ENCODE data around the gene TRAK2.

Gene TRAK2

DNA sequence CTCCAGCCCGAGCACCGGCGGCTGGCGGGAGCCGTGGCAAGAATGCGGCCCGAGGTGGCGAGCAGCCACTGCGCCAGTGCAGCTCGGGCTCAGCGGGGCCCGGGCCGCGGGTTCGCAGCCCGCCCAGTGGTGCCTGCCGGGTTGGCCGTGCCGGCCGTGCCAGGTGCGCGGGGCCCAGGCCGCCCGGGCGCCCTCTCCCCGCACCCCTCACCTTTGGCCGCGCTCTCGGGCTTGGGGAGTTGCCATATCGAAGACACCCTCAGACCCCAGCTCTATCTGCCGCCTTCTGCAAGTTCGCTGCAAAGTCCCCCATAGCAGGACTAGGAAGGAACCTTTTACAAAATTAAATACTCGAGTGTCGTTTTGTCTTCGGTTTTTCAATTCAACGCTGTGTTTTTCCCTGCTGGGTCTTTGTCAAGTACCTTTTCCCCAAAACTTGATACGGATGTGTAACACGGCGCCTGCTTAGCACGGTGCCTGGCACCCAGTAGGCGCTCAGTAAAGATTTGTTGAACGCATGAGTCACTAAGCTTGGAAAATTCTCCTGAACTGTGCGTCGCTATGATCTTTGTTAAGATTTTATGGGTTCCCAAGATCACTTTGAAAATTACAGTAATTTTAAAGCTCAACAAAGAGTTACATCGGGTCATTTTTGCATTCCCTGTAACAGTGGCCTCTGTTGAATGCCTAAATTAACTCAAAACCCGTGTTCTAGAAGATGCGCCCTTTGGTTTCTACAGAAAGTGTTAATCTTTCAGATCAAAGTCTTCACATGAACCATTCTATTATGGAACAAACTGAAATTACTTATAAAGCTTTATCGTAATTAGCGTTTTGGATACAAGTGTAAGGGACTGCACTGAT lies 1.0 kb upstream of the TRAK2 start:
- TF ChIP-seq, protein P1, sequence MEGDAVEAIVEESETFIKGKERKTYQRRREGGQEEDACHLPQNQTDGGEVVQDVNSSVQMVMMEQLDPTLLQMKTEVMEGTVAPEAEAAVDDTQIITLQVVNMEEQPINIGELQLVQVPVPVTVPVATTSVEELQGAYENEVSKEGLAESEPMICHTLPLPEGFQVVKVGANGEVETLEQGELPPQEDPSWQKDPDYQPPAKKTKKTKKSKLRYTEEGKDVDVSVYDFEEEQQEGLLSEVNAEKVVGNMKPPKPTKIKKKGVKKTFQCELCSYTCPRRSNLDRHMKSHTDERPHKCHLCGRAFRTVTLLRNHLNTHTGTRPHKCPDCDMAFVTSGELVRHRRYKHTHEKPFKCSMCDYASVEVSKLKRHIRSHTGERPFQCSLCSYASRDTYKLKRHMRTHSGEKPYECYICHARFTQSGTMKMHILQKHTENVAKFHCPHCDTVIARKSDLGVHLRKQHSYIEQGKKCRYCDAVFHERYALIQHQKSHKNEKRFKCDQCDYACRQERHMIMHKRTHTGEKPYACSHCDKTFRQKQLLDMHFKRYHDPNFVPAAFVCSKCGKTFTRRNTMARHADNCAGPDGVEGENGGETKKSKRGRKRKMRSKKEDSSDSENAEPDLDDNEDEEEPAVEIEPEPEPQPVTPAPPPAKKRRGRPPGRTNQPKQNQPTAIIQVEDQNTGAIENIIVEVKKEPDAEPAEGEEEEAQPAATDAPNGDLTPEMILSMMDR (IDR thresholded peaks at IDR 0.05; ENCODE audit: control insufficient read depth, extremely low read depth, insufficient read depth), result no peak
- peak overlapping the region; percentile 91 for H3K4me3 ChIP-seq (ENCODE audit: low read depth, low read length)
- DNase-seq (ENCODE audit: low read depth), result no peak

DNA sequence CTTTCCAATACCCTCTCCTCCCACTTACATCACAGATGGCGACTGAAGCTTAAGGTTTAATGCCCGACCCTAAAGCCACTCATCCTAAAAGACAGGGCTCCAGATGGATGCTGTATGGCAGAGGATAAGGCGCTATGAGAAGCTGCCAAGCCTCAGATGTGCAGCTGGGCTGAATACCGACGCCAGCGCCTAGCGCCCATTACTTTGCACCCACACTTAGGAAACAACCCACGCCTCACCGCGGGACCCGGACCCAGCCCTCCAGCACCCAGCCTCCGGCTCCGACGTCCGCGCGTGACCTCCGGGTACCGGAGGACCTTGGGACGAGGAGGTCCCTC lies 335 bp downstream of the TRAK2 start:
- DNase-seq (ENCODE audit: low read depth), result no peak
- peak overlapping the region; percentile 91 for H3K4me3 ChIP-seq (ENCODE audit: low read depth, low read length)
- TF ChIP-seq, protein P1 (IDR thresholded peaks at IDR 0.05; ENCODE audit: control insufficient read depth, extremely low read depth, insufficient read depth), result no peak

DNA sequence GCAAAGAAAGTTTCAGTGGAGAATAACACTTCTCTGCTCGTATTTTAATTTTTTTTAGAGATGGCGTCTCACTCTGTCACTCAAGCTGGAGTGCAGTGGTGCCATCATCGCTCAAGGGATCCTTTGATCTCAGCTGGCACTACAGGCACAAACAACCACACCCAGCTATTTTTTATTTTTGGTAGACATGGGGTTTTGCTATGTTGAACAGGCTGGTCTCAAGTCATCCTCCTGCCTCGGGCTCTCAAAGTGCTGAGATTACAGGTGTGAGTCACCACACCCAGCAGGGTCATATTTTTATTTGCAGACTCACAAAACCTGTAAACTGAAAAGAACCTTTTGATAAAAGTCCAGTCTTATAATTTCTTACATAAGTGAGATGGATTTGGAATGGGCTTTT lies 2.6 kb downstream of the TRAK2 start:
- no peak overlapping the region for H3K4me3 ChIP-seq (ENCODE audit: low read depth, low read length)
- no peak for DNase-seq (ENCODE audit: low read depth)
- TF ChIP-seq, protein P1 (IDR thresholded peaks at IDR 0.05; ENCODE audit: control insufficient read depth, extremely low read depth, insufficient read depth), result no peak

DNA sequence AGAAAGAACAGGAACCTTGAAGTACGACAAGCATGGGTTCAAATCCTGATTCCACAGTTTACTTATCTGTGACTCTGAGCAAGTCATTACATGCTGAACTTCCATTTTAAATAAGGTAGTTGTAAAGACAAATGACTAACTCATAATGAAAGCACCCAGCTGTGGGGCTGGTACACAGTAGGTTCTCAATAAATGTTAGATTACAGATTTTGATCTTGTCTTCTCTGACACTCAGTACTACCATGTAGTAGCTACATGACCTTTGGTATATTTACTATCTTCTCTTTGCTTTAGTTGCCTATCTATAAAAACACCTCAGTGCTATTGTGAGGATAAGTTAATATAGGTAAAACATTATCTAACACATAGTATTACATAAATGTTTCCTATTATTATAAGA lies 3.2 kb downstream of the TRAK2 start:
- TF ChIP-seq, protein P1 (IDR thresholded peaks at IDR 0.05; ENCODE audit: control insufficient read depth, extremely low read depth, insufficient read depth), result no peak
- no peak overlapping the region for H3K4me3 ChIP-seq (ENCODE audit: low read depth, low read length)
- DNase-seq (ENCODE audit: low read depth), result no peak

DNA sequence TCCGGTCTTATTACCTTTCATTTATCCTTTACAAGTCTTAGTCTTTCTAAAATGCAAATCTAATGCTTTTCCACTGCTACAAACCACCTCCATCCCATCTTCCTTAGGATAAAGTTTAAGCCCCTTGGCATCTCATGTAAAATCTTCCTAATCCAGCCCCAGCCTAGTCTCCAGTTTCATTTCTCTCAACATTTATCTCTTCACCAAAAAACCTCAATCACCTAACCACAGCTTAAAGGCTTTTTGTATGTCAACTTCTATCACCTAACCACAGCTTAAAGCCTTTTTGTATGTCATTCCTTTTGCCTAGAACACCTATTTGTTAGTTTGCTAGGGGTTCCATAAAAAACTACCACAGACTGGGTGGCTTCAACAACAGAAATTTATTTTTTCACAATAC lies 4.2 kb downstream of the TRAK2 start:
- TF ChIP-seq, protein P1 (IDR thresholded peaks at IDR 0.05; ENCODE audit: control insufficient read depth, extremely low read depth, insufficient read depth), result no peak

DNA sequence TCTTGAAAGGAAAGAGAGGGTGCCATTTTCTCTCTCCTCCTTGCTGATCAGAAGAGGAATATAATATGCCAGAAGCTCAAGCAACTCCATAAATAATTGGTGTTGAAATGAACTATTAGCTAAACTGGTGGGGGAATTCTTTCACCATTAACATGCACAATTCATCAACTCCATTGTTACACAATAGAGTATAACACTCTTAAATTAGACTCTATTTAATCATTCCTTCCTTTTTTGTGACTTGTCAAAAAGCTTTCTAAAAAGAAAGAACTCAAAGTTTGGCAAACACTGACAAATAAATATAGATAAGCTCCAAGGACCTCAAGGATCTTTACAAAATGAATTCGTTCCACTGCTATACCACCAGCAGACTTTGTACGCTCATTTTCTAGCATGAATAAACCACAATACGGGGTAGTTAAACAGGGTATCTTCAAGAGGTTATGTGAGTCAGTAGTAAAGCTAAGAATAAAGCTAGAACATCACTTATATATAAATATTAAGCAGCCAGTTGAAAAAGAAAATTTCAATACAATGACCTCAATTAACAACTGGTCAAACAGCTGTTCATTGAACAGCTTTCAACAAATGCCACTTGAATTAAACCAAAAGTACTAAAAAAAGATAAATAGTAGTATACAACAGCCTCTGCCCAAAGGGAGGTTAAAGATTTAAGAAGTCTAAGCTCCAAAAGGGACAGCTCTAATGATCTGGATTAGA lies 6.4 kb downstream of the TRAK2 start:
- no peak overlapping the region for H3K4me3 ChIP-seq (ENCODE audit: low read depth, low read length)
- DNase-seq (ENCODE audit: low read depth), result no peak
- TF ChIP-seq, protein P1 (IDR thresholded peaks at IDR 0.05; ENCODE audit: control insufficient read depth, extremely low read depth, insufficient read depth), result no peak

More for the DNA sequence above, 4.2 kb downstream of the TRAK2 start:
- no peak overlapping the region for H3K4me3 ChIP-seq (ENCODE audit: low read depth, low read length)
- DNase-seq (ENCODE audit: low read depth), result no peak
